M059J (cell line): ENCODE results near the gene PTX4. TPM values are rescaled to one million over a fixed set of nuclear protein-coding genes. Genes with fewer than 3 reads are reported as not detected.

Source experiments
- DNase-seq: peaks from one replicate; pipeline ENCODE4 v3.0.0-alpha.2; 2012; ENCODE audit warnings: low read depth
- total RNA-seq: library from RNA; depleted of rRNA; stranded (reverse); fragments of >200 nt; shearing (Covaris generic); gene quantifications from 2 replicates; pipeline ENCODE4 v1.2.3, GENCODE V29; 2014

Gene PTX4
- total RNA-seq, 1 experiment from 2014 or later: not detected

DNA sequence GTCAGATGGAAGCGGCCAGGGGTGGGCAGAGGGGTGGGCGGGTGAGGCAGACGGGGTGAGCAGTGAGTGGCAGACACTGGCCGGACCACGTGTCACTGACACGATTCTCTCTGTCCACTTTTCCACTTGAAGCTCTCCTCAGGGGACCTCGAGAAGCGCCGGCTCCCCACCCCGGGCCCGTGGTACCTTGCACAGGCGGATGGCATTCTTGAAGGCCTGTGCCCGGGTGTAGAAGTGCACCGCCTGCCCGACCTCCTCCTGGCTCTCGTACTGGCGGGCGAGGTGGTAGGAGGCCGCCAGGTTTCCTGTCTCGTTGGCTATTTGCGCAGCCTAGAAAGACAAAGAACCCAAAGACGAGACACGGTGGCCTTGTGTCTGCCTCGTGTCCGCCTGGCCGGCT is 35.6 kb upstream of the PTX4 start:
- DNase-seq: no peak

DNA sequence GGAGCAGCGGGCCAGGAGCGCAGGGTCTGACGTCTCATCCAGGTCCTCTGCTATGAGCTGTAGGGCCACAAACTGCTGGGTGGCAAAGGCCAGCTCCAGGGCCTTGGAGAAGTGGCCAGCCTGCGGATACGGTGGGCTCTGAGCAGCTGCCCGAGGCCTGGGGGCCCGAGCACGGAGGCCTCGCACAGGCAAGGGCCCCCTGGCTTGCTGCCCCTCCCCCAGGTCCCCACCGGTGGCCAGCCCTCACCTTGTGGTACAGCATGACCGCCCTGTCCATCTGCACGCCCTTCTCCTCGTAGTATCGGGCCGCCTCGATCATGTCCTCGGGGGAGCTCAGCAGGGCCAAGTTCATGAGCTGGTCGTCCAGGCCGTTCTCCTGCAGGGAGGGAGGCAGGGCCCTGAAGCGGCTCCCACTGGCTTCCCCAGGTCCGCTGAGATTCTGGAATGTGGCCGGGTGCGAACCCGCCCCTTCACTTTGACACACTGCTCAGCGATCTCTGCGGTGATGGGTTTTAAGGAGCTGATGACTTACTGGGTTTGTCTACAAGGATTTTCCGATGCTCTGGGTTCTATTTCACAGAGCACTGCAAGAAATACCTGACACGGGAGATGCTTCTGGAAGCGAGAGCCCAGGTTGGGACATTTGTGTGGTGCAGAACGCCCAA is 35.0 kb upstream of the PTX4 start:
- DNase-seq: no peak

DNA sequence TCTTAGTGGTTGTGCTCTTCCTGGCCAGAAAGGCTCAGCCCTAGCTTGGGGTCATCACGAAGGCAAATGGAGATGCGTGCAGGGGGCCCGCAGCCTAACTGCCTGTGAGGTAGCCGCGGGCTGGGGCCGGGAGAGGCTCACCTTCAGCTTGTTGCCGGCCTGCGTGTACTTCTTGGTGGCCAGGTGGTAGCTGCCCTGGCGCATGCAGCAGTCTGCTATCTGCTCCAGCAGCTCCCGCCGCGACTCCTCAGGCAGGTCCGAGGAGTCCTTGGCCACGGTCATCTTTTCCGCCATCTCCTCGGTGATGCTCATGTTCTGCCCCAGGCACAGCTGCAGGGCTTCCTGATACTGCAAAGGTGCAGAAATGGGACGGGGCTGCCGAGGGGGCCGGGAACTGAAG is 31.7 kb upstream of the PTX4 start:
- DNase-seq: no peak

DNA sequence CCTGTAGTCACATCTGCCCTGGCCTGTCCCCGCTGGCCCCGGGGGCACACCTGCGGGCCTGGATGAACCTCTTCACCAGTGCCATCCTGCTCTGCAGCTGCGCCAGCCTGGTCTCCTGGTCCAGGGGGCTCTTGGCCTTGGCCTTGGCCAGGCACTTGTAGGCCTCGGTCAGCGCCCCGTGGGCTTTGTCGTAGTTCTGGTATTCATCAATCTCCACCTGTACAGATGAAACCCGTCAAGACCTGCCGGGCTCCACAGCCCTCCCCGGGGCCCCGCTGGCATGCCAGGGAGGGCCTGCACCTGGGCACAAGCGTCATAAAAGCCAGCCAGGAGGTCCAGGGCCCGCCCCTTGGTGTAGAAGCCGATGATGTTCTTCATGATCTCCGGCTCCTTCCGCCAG is 31.1 kb upstream of the PTX4 start:
- DNase-seq: no peak

DNA sequence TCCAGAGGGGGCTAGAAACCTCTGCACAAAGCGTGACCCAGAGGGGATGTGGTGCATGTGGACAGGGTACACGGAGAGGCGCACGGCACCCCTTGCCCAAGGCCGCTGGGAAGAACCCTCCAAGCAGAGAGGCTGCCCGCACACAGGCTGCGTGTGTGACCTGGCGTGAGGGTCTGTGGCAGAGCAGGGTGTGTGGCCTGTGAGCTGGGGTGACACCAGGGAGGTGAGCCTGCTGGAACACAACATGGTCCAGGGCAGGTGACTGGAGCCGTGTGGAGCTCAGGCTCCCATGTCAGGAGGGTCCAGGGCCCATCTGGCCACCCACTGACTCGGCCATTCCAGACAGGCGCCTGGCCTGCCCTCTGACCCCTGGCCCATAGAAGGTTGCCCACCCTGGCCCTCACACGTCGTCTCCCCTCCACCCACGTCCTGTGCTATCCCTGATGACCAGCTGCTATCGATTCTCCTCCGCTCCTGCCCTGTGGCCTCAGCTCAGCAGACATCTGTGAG is 29.9 kb upstream of the PTX4 start:
- no peak for DNase-seq

DNA sequence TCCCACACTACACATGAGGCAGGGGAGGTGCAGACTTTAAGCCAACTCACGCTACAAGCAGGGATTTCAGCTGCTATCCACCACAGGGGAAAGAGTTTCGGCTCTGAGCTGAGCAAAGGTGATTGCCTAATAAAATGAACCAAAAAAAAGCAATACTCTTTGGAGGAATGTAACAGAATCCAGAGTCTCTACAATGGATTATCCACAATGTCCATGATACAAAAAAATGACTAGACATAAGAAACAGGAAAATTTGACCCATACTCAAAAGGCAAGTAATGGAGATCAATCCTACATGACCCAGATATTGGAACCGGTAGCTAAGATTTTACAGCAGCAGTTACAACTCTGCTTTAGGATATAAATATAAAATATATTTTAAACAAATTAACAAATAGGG is 25.8 kb upstream of the PTX4 start:
- no peak for DNase-seq

DNA sequence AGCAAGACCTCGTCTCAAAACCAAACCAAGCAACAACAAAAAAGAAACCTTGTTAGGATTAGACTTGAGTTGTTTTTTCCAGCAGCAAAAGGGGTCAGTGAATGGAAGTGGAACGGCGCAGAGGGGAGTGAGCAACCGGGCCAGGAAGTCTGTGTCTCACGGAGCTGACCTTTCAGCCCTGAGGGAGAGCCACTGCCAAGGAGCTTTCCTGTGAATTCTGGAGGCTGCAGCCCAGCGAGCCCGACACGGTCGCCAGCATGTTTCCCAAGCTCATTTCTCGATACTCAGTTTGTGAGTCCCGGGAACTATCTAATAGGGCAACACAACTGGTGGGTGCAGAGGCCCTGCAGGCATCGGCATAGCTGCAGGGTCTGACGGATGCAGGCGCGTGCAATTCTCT is 24.0 kb upstream of the PTX4 start:
- DNase-seq: no peak

DNA sequence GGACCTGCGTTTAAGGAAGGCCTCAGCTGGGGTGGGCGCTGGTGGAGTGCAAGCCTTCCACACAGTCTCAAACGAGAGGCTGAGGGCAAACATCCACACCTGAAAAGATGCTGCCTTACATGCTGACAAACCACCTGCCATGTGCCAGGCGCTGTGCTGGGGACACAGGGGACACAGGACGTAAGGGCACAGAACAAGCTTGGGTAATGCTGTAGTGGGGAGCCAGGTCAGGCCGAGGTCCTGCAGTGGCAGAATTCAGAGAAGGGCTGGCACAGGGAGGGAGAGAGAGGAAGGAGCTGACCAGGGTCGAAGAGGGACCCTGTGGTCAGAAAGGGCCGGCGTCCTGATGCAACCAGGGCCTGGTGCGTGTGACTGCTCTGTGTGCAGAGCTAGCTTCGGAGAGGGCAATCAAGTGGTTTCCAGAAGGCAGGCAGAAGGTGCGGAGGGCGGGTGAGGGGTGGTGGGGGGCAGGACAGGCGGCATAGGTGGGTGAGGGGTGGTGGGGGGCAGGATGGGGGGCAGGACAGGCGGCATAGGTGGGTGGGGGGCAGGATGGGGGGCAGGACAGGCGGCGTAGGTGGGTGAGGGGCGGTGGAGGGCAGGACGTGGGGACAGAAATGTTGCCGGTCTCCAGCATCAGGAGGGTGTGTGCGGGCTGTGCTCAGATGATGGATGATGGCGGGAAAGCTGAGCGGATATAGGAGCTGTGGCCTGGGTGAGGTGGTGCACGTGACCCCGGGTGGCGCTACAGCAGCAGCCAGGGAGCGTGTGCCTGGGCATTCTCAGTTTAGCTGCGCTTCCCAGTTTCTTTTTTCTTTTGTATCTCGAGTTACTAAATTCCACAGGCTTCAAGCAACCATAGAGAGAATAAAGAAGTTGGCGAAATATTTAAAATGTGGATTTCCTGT is 23.2 kb upstream of the PTX4 start:
- DNase-seq: no peak

DNA sequence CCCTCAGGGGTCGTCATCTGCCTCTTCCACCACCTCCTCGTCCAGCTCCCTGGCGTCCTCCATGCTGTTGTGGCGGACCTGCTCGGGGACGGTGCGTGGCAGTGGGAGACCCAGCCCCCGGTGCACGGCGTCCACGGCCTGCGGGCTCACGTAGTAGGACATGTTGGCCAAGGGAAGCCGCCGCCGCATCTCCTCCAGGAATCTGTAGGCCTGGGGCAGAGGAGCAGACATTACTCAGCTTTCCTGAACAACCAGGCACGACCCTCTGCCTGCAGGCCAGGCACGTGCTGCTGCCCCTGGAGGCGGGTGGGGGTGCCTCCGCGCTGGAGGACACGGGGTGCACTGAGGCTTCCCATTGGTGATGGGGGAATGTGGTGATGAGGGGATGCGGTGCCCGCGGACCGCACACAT is 22.2 kb upstream of the PTX4 start:
- DNase-seq: no peak

DNA sequence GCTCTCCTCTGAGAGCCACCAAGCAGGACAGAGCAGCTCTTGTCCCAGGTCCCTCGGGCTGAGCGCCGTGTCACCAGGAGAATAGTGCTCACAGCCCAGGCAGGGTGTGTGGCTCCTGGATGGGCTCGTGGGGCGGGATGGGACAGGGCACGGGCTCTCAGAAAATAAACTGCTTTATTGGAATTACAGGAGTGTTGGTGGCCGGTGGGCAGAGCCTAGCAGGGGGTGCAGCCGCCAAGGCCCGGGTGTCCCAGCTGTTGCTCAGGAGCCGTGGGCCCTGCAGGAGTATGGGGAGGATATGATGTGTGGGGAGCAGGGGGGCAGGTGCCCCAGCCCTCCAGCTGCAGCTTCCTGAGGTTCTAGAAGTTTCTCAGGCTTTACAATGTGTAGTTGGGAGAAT is 21.5 kb upstream of the PTX4 start:
- DNase-seq: no peak

DNA sequence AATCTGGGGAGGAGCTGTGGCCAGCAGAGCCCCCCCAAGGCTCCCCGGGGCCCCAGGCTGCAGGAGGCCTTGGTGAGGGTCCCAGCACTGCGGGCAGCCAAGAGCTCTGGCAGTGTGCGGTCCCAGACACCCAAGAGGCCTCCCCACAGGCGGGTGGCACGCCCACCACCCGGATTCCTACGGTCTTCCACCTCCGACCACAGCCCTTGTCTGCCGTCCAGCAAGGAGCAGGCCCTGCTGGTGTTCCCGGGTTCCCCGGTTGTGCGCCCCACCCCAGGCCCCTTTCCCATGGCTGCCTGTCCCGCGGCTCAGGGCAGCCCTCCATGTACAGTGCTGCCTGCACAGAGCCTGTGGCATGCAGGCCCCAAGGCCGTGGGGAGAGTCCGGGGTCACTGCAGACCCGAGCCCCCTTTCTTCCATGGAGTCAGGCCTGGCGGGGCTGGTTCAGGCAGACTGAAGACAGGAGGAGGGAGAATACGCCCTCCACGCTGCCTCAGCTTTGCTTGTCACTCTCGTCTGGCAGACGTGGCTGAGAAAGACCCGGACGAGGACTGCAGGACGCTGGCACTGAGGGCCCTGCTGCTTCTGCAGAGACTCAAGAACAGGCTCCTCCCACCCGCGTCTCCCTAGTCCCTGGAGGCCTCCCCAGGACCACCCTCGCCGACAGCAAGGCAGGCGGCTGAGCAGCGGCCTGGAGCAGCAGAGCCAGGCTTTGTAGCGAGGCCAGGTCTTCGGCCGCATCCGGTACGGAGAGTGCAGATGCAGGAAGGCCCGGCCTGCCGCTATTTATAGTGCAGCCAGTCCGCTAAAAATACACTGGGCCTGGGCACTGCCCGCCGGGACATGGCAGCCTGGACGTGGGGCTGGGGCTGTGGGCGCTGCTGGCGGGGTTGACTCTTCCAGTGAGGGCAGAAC is 20.8 kb upstream of the PTX4 start:
- DNase-seq: no peak

DNA sequence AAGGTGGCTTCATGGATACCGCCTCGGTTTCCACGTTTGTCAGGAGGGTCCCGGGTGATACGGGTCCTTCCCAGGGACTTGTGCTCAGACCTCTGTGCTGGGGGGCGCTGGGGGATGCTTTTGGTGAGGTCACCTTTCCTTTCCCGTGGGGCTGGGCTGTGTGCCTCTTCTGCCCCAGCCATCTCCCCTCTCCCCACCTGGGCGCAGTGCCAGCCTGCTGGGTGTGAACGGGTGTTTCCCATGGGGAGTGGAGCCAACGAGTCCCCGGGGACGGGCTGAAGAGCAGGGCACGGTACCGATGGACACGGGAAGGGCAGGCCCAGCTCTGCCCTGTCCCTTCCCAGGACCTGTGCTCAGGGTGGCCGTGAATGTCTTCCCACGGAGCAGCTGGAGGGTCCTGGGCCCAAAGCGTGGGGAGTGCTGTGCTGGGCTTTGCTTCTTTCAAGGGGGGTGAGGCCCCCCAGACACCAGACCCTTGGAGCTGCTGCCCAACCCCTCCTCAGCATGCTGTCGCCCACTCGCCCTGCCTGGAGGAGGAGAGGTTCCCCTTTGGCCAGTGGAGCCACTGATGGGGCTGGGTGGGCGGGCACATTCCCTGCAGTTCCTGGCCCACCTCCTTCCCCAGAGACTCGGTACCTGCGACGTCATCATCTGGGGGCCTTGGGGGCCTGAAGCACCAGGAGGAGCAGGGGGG is 19.9 kb upstream of the PTX4 start:
- DNase-seq: no peak

DNA sequence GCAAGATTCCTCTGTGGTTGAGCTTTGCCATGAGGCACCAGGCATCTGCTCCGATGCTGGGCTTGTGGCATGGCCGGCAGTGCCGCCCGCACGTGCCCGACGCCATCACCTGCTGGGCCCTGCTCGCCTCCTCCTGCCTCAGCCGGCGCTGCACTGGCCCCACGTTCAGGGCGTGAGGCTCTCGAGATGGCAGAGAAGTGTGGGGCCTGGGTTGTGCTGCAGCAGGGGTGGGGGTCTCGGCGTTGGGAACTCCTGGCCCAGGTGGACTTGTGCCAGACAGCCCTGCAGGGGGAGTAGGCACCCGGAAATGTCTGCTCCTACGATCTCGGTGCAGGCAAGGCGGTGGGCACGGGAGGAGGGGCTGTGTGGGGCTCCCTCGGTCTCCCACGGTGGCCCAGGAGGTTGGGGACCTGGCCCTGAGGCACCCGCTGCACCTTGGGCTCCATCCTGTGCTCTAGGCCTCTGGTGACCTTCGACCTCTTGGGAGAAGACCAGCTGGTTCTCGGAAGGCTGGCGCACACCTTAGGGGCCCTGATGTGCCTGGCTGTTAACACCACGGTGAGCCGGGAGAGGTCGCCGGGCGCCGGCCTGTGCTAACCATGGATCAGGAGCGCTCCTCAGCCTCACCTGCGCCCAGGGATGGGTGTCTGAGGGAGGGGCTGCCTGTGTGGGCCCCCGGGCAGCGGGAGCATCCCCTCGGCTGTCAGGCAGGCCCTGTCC is 17.9 kb upstream of the PTX4 start:
- no peak for DNase-seq

DNA sequence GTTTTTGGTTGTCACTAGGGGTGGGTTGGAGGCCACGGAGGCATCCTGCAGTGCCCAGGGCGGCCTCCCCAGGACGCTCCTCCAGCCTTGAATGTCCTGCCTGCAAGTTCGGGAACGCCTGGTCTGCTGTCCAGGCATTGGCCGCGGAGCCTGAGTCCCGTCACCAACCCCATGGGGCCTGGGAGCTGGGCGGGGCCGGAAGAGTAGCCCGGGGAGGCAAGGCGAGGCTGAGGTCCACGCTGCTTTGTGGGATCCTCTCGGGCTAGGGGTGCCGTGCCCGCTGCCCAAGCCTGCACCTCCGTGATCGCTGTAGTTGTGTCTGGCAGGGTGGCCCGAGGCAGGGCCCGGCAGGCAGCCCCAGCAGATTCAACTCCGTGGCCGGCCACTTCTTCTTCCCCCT is 17.2 kb upstream of the PTX4 start:
- DNase-seq: no peak

DNA sequence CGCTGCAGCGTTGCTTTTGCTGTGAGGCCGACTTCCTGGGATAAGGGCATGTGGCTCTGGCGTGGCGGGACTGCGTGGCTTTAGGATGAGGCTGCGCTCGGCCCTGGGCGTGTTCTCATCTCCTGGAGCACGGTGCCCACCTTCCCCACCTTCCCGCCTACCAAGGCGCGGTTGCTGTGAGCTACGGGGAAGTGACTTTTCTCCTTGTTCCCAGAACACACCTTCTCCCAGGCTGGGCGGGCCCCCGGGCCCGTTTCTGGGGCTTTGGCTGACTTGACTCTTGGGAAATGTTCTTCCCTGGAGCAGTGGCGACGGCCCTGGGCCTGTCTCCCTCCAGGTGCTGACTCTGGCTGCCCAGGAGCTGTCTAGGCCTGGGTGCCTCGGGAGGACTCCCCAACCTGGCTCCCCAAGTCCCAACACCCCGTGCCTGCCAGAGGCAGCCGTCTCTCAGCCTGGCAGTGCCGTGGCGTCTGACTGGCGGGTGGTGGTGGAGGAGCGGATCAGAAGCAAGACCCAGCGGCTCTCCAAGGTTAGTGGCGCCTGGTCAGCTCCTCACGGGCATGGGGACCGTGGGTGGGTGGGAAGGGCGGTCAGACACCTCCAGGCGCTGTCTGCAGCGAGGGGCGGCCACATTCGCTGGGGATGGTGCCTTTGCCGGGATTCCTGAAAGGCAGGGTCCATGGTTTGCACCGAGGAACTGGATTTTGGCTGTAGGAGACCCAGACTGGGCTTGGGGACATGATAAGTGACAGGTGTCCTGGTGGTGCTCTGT is 16.5 kb upstream of the PTX4 start:
- DNase-seq: no peak

DNA sequence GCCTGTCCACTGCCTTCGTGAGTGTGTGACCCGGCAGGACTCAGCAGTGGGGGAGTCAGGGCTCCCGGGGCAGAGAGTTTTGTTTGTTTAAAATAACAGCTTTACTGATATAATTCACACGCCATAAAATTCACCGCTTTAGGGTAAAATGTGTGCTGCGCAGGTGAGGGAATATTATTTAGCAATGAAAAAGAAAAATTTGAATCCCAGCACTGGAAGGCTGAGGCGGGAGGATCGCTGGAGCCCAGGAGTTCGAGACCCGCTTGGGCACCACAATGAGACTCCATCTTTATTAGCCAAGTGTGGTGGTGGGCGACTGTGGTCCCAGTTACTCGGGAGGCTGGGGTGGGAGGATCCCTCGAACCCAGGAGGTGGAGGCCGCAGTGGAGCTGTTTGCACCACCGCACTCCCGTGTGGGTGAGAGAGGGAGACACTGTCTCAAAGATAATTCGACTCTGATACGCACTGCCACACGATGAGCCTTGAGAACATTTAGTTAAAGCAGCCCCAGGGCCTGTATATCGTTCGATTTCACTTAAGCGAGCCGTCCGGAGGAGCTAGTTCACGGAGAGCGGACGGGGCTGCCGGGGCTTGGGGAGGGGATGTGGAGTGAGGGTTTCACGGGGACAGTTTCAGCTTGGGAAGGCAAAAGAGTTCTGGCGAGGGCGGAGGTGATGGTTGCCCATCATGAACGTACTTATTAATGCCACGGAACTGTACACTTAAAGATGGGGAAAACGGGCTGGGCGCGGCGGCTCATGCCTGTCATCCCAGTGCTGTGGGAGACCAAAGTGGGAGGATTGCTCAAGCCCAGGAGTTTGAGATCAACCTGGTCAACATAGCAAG is 14.6 kb upstream of the PTX4 start:
- no peak for DNase-seq

DNA sequence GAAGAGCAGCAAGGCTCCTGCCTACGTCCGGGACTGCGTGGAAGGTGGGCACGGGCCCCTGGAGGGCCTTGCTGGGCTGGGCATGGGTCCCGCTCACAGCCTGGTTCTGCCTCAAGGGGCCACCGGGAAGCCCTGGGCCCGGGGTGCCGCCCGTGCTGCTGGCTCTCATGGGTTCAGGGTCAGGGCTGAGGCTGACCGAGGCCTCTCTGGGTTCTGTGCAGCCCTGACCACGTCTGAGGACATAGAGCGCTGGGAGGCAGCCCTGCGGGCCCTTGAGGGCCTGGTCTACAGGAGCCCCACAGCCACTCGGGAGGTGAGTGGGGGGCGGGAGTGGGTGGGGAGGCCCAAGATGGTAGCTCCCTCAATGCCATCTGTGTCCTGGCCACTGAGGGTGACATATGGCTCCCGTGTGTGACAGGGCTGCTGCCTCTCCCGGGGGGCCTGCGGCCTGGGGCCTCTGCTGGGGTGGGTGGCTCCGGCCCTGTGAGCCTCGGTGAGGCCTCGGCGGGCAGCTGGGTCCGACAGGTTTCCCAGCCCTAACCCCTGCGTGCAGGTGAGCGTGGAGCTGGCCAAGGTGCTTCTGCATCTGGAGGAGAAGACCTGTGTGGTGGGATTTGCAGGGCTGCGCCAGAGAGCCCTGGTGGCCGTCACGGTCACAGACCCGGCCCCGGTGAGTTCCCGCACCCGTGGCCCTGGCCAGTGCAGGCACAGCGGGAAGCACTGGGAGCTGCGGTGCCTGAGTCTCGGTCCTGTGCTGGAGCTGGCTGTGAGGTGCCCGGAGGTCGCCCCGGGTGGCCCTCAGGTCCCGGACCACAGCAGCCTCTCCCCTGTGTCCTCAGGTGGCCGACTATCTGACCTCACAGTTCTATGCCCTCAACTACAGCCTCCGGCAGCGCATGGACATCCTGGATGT is 13.6 kb upstream of the PTX4 start:
- no peak for DNase-seq

DNA sequence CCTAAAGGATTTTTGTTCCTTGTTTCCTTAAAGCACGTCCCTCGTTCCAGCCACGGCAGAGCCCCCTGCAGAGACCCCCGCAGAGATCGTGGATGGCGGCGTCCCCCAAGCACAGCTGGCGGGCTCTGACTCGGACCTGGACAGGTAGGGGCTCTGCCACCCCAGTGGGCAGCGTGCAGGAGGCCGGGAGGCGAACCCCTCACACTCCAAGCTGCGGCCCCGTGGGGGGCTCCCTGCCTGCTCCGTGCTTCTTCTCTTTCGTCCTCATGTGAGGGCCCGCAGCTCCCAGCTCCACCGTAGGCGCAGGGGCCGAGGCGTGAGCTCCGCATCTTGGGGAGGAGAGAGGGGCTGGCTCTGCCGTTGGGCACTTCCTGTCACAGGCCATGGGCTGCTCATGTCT is 12.9 kb upstream of the PTX4 start:
- no peak for DNase-seq
